ENCODE measurements around the gene COX7A2L.

DNA sequence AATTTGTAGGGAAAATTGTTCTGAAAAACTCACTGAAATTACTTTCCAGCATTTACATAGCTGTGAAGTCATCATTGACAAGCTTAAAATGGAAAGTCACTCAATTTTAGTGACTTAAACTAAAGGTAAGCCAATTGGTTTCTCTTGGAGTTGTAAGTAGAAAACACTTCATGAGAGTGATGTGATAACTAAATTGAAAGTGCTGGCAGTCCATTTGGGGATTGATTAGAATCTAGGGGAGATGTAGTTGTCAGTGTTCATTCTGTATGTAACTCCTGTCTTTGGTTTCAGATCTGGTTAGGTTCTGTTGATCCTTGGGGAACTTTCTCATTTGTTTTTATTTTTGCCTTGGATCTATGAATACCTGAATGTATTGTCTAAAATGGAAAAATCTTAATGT lies 53.8 kb downstream of the COX7A2L start:
- TF ChIP-seq, protein P1, sequence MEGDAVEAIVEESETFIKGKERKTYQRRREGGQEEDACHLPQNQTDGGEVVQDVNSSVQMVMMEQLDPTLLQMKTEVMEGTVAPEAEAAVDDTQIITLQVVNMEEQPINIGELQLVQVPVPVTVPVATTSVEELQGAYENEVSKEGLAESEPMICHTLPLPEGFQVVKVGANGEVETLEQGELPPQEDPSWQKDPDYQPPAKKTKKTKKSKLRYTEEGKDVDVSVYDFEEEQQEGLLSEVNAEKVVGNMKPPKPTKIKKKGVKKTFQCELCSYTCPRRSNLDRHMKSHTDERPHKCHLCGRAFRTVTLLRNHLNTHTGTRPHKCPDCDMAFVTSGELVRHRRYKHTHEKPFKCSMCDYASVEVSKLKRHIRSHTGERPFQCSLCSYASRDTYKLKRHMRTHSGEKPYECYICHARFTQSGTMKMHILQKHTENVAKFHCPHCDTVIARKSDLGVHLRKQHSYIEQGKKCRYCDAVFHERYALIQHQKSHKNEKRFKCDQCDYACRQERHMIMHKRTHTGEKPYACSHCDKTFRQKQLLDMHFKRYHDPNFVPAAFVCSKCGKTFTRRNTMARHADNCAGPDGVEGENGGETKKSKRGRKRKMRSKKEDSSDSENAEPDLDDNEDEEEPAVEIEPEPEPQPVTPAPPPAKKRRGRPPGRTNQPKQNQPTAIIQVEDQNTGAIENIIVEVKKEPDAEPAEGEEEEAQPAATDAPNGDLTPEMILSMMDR (IDR thresholded peaks at IDR 0.05), result no peak
- TF ChIP-seq POLR2A (IDR thresholded peaks at IDR 0.05), result no peak

All from gastroesophageal sphincter (tissue), 3 donors.